Neuronal stem cell (in vitro differentiated cells): ENCODE data around the gene SUGP2.
A peak's percentile ranks its signal among the peaks of the same experiment; 100 is the strongest.

Experiments
- DNase-seq: peaks from one replicate; pipeline ENCODE4 v3.0.0-alpha.2; 2013; ENCODE audit warnings: low spot score
- H2AFZ ChIP-seq: one replicate; pipeline ENCODE4 v1.6.1; 2013; ENCODE audit warnings: mild to moderate bottlenecking, low read length, inconsistent platforms
- H2AK5ac ChIP-seq: 2 replicates; pipeline ENCODE4 v1.6.1; 2013; ENCODE audit warnings: low read depth, mild to moderate bottlenecking, inconsistent platforms, low read length, moderate library complexity, mixed read lengths
- H2BK120ac ChIP-seq: 2 replicates; pipeline ENCODE4 v1.6.1; 2013; ENCODE audit warnings: low read depth, mild to moderate bottlenecking, inconsistent platforms, low read length, moderate library complexity, mixed read lengths
- H2BK12ac ChIP-seq: one replicate; pipeline ENCODE4 v1.6.1; 2013; ENCODE audit warnings: low read length, inconsistent platforms
- H2BK15ac ChIP-seq: 2 replicates; pipeline ENCODE4 v1.6.1; 2013; ENCODE audit warnings: mild to moderate bottlenecking, low read length, inconsistent platforms, mixed read lengths
- H2BK5ac ChIP-seq: one replicate; pipeline ENCODE4 v1.6.1; 2013; ENCODE audit warnings: inconsistent platforms, mild to moderate bottlenecking, low read length, moderate library complexity
- H3K14ac ChIP-seq: one replicate; pipeline ENCODE4 v1.6.1; 2013; ENCODE audit warnings: low read length, inconsistent platforms
- H3K18ac ChIP-seq: 2 replicates; pipeline ENCODE4 v1.6.1; 2013; ENCODE audit warnings: low read length, inconsistent platforms
- H3K23ac ChIP-seq: 2 replicates; pipeline ENCODE4 v1.6.1; 2013; ENCODE audit warnings: low read depth, mild to moderate bottlenecking, mixed read lengths, low read length, inconsistent platforms; ENCODE audit not compliant: poor library complexity
- H3K27ac ChIP-seq: replicated peaks from 3 replicates; pipeline ENCODE4 v1.5.1; 2013; ENCODE audit warnings: low read length, inconsistent platforms
- H3K27me3 ChIP-seq, 3 experiments: 2 replicates each; pipeline ENCODE4 v1.6.1; 2013; ENCODE audit warnings: low read length in 3 of 3, mild to moderate bottlenecking in 2 of 3, inconsistent platforms in 1 of 3, low read depth in 1 of 3, mixed read lengths in 1 of 3, moderate library complexity in 1 of 3; ENCODE audit not compliant: control insufficient read depth in 3 of 3, insufficient read depth in 3 of 3
- H3K36me3 ChIP-seq, 2 donors: replicated peaks in 1 of 2; 2 replicates each; pipeline ENCODE4 v1.6.1; 2013; ENCODE audit warnings: low read length in 2 of 2; ENCODE audit not compliant: control insufficient read depth in 2 of 2, insufficient read depth in 2 of 2
- H3K4ac ChIP-seq: 2 replicates; pipeline ENCODE4 v1.6.1; 2013; ENCODE audit warnings: inconsistent platforms, mild to moderate bottlenecking, low read length, moderate library complexity
- H3K4me1 ChIP-seq, 2 donors: 1 replicate in 1 of 2; 2 replicates in 1 of 2; pipeline ENCODE4 v1.6.1; 2013; ENCODE audit warnings: low read length in 2 of 2, low read depth in 1 of 2; ENCODE audit not compliant: control insufficient read depth in 2 of 2, insufficient read depth in 1 of 2
- H3K4me2 ChIP-seq: one replicate; pipeline ENCODE4 v1.6.1; 2013; ENCODE audit warnings: mild to moderate bottlenecking, low read length, inconsistent platforms; ENCODE audit not compliant: insufficient read depth, poor library complexity, severe bottlenecking
- H3K4me3 ChIP-seq, 2 donors: 2 replicates each; pipeline ENCODE4 v1.5.1; 2013; ENCODE audit warnings: low read length in 2 of 2, mild to moderate bottlenecking in 2 of 2, inconsistent platforms in 1 of 2, moderate library complexity in 1 of 2
- H3K79me1 ChIP-seq: one replicate; pipeline ENCODE4 v1.6.1; 2013; ENCODE audit warnings: low read depth, mild to moderate bottlenecking, inconsistent platforms, low read length, moderate library complexity
- H3K9ac ChIP-seq: one replicate; pipeline ENCODE4 v1.6.1; 2013; ENCODE audit warnings: mild to moderate bottlenecking, low read depth, low read length, inconsistent platforms; ENCODE audit not compliant: poor library complexity
- H3K9me3 ChIP-seq, 2 donors: replicated peaks in 1 of 2; 2 replicates each; pipeline versions ENCODE3 to v1.6.1; 2013; ENCODE audit warnings: low read length in 2 of 2, mild to moderate bottlenecking in 2 of 2, inconsistent platforms in 1 of 2, low read depth in 1 of 2, mixed read lengths in 1 of 2, moderate library complexity in 1 of 2; ENCODE audit not compliant: control insufficient read depth in 2 of 2, insufficient read depth in 1 of 2
- H4K8ac ChIP-seq: one replicate; pipeline ENCODE4 v1.6.1; 2013; ENCODE audit warnings: low read depth, mild to moderate bottlenecking, inconsistent platforms, low read length, moderate library complexity
- H4K91ac ChIP-seq: one replicate; pipeline ENCODE4 v1.6.1; 2013; ENCODE audit warnings: low read length, low read depth, mild to moderate bottlenecking, inconsistent platforms; ENCODE audit not compliant: poor library complexity
- WGBS, 2 donors: extraction: QIAGEN DNeasy Blood & Tissue Kit; methylation state at CpG; one replicate each; pipeline ENCODE4 v1.1.7; 2013; ENCODE audit warnings: missing lambda C conversion rate in 2 of 2, mixed read lengths in 1 of 2; ENCODE audit not compliant: insufficient read length in 2 of 2, insufficient replicate concordance in 1 of 2; ENCODE audit errors: extremely low coverage in 2 of 2; 5-methylcytosine and 5-hydroxymethylcytosine counted together

Gene SUGP2

GRCh38 chr19:18992696-18993095 lies 40.6 kb downstream of the SUGP2 start:
- no peak for DNase-seq
- Histone ChIP-seq H2AK5ac (no peak overlapping the region), H3K27me3 (no peaks in the 10 kb centered on the region), H2BK120ac (no peak overlapping the region), H3K18ac (no peak overlapping the region), H3K9me3 (no peaks in the 10 kb centered on the region), H3K14ac (no peak overlapping the region), H4K91ac (no peak overlapping the region), H3K4me3 (no peak overlapping the region), H3K79me1 (peaks cover 1% of the 10 kb centered on the region), H3K4ac (no peak overlapping the region), H3K4me1 (peaks cover 2 to 4% of the 10 kb centered on the region in 2 donors), H3K27ac (no peak overlapping the region), H3K9ac (no peak overlapping the region), H3K23ac (no peak overlapping the region), H3K36me3 (peaks cover 32 to 62% of the 10 kb centered on the region in 2 donors), H2BK15ac (no peak overlapping the region), H4K8ac (no peak overlapping the region), H2BK12ac (no peak overlapping the region), H3K4me2 (no peak overlapping the region), H2AFZ (no peak overlapping the region), H2BK5ac (no peak overlapping the region)
- no CpG with 5 or more reads among the region's 8 CpGs for WGBS, 2 donors

GRCh38 chr19:18991468-18991867 lies 41.8 kb downstream of the SUGP2 start:
- no peak for DNase-seq

GRCh38 chr19:18991006-18991405 lies 42.3 kb downstream of the SUGP2 start:
- no peak overlapping the region for H3K23ac ChIP-seq
- H3K4me1 ChIP-seq, result peaks cover 0 to 2% of the 10 kb centered on the region in 2 donors
- no peaks in the 10 kb centered on the region for H3K27me3 ChIP-seq
- no peak overlapping the region for H2AFZ ChIP-seq
- no peak overlapping the region for H3K4me2 ChIP-seq
- peak overlapping the region; percentile 65 for H3K14ac ChIP-seq
- H4K8ac ChIP-seq, result no peak overlapping the region
- H2AK5ac ChIP-seq, result no peak overlapping the region
- no peak overlapping the region for H2BK120ac ChIP-seq
- no peak overlapping the region for H3K4me3 ChIP-seq
- no peaks in the 10 kb centered on the region for H3K9me3 ChIP-seq
- H3K9ac ChIP-seq, result no peak overlapping the region
- no peak overlapping the region for H3K18ac ChIP-seq
- H2BK5ac ChIP-seq, result no peak overlapping the region
- no peak overlapping the region for H3K4ac ChIP-seq
- no peak overlapping the region for H3K27ac ChIP-seq
- H4K91ac ChIP-seq, result no peak overlapping the region
- H3K36me3 ChIP-seq, result peaks cover 29 to 50% of the 10 kb centered on the region in 2 donors
- H2BK15ac ChIP-seq, result no peak overlapping the region
- peaks cover 1% of the 10 kb centered on the region for H3K79me1 ChIP-seq
- H2BK12ac ChIP-seq, result no peak overlapping the region
- no peak for DNase-seq
- WGBS, 2 donors, result no CpG with 5 or more reads among the region's 16 CpGs

More at GRCh38 chr19:18991468-18991867, 41.8 kb downstream of the SUGP2 start:
- H2BK5ac ChIP-seq, result no peak overlapping the region
- no peak overlapping the region for H3K9ac ChIP-seq
- no peak overlapping the region for H3K23ac ChIP-seq
- H2BK120ac ChIP-seq, result no peak overlapping the region
- peaks cover 0 to 2% of the 10 kb centered on the region in 2 donors for H3K4me1 ChIP-seq
- H3K14ac ChIP-seq, result no peak overlapping the region
- no peak overlapping the region for H2AK5ac ChIP-seq
- H2AFZ ChIP-seq, result no peak overlapping the region
- H3K9me3 ChIP-seq, result no peaks in the 10 kb centered on the region
- no peak overlapping the region for H2BK15ac ChIP-seq
- WGBS, 2 donors, result no CpG with 5 or more reads among the region's 14 CpGs
- H3K4me2 ChIP-seq, result no peak overlapping the region
- H3K27me3 ChIP-seq, result no peaks in the 10 kb centered on the region
- peaks cover 29 to 52% of the 10 kb centered on the region in 2 donors for H3K36me3 ChIP-seq
- no peak overlapping the region for H4K8ac ChIP-seq
- no peak overlapping the region for H3K4me3 ChIP-seq
- no peak overlapping the region for H3K27ac ChIP-seq
- peaks cover 1% of the 10 kb centered on the region for H3K79me1 ChIP-seq
- no peak overlapping the region for H2BK12ac ChIP-seq
- H4K91ac ChIP-seq, result no peak overlapping the region
- H3K4ac ChIP-seq, result no peak overlapping the region
- no peak overlapping the region for H3K18ac ChIP-seq

GRCh38 chr19:18990128-18990708 lies 43.1 kb downstream of the SUGP2 start:
- H3K9me3 ChIP-seq, result no peaks in the 10 kb centered on the region
- H3K27ac ChIP-seq, result no peak overlapping the region
- H2BK15ac ChIP-seq, result no peak overlapping the region
- peaks cover 1% of the 10 kb centered on the region for H3K79me1 ChIP-seq
- no peak for DNase-seq
- H4K91ac ChIP-seq, result no peak overlapping the region
- WGBS, 2 donors, result no CpG with 5 or more reads among the region's 5 CpGs
- no peak overlapping the region for H3K23ac ChIP-seq
- peak overlapping the region; percentile 76 for H2BK5ac ChIP-seq
- no peak overlapping the region for H3K14ac ChIP-seq
- no peak overlapping the region for H4K8ac ChIP-seq
- peak overlapping the region; percentile 52 for H3K9ac ChIP-seq
- no peak overlapping the region for H2BK120ac ChIP-seq
- H2AFZ ChIP-seq, result no peak overlapping the region
- H3K4ac ChIP-seq, result no peak overlapping the region
- no peak overlapping the region for H3K4me2 ChIP-seq
- H2BK12ac ChIP-seq, result no peak overlapping the region
- H3K4me1 ChIP-seq, result peaks cover 0 to 3% of the 10 kb centered on the region in 2 donors
- H2AK5ac ChIP-seq, result peak overlapping the region; percentile 18
- no peak overlapping the region for H3K18ac ChIP-seq
- no peaks in the 10 kb centered on the region for H3K27me3 ChIP-seq
- no peak overlapping the region for H3K4me3 ChIP-seq
- H3K36me3 ChIP-seq, result peaks cover 28 to 46% of the 10 kb centered on the region in 2 donors
